Liver (tissue), 3 donors: ENCODE measurements around the gene TNNI3K.

Source experiments
- NR2F2 ChIP-seq: IDR thresholded peaks from 2 replicates; pipeline ENCODE4 v1.6.1; 2016; ENCODE audit warnings: antibody characterized with exemption
- RAD21 ChIP-seq, 2 donors: IDR thresholded peaks; 2 replicates each; pipeline ENCODE4 v1.6.1; 2016; ENCODE audit warnings: antibody characterized with exemption in 2 of 2, mild to moderate bottlenecking in 2 of 2
- SP1 ChIP-seq: IDR thresholded peaks from 2 replicates; pipeline ENCODE4 v1.6.1; 2018; ENCODE audit warnings: antibody characterized with exemption, mild to moderate bottlenecking
- TF ChIP-seq, protein P1 (sequence below): fragments of 150-350 bp; IDR thresholded peaks from 2 replicates; pipeline ENCODE4 v1.5.1; 2017; ENCODE audit warnings: improper control_type of control experiment, low read depth, low read length; ENCODE audit not compliant: missing input control
- donor health status: healthy.
- donor health status: healthy.

- TF ChIP-seq, protein P1, sequence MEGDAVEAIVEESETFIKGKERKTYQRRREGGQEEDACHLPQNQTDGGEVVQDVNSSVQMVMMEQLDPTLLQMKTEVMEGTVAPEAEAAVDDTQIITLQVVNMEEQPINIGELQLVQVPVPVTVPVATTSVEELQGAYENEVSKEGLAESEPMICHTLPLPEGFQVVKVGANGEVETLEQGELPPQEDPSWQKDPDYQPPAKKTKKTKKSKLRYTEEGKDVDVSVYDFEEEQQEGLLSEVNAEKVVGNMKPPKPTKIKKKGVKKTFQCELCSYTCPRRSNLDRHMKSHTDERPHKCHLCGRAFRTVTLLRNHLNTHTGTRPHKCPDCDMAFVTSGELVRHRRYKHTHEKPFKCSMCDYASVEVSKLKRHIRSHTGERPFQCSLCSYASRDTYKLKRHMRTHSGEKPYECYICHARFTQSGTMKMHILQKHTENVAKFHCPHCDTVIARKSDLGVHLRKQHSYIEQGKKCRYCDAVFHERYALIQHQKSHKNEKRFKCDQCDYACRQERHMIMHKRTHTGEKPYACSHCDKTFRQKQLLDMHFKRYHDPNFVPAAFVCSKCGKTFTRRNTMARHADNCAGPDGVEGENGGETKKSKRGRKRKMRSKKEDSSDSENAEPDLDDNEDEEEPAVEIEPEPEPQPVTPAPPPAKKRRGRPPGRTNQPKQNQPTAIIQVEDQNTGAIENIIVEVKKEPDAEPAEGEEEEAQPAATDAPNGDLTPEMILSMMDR: no peak
- TF ChIP-seq SP1 (no peak), NR2F2 (no peak), RAD21 (IDR thresholded peaks at IDR 0.05) (no peak)
Observed at GRCh38 chr1:74205266-74205665, 29.9 kb upstream of the TNNI3K start.
